Fibroblast of skin of left biceps (primary cell): Measurements from ENCODE around the gene EIF4B.
A peak's percentile ranks its signal among the peaks of the same experiment; 100 is the strongest.

Source experiments
- DNase-seq, 2 experiments: peaks; one replicate each; pipeline ENCODE4 v3.0.0-alpha.2; 2013; ENCODE audit warnings: low read depth in 2 of 2

EIF4B gene

DNA sequence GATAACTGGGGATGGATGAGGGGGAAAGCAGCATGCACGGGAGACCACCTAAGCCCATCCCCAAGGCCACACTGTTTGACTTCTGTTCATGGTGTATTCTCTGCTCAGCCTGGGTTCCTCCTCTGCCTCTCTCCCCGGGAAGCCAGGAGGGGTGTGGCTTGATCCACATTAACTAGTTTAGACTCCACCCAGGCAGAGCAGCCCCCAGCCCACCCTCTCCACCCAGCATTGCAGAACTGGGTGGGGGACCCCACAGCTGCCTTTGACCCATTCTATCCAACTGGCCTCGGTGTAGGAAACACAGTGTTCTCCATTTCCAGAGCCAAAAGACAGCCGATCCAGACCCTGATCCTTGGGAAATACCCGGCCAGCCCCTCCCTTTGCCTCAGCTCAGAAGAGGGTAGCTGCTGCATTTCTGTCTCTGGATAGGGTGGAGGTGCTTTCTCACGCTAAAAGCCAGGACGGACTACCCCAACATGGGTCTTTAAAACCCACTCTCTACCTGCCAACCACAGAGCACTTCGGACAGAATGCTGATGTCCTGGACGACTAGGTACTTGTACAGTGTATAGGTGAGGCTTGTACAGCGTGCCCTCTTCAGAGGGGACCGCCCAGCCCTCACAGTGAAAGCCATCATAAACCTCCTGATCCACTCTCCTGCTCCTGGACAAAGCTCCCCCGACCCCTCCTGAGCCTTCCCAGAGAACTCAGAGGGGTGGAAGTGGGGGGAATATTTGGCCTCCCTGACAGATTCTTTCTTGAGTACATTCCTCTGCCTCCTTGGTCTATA lies 63.6 kb downstream of the EIF4B start:
- DNase-seq = no peak

DNA sequence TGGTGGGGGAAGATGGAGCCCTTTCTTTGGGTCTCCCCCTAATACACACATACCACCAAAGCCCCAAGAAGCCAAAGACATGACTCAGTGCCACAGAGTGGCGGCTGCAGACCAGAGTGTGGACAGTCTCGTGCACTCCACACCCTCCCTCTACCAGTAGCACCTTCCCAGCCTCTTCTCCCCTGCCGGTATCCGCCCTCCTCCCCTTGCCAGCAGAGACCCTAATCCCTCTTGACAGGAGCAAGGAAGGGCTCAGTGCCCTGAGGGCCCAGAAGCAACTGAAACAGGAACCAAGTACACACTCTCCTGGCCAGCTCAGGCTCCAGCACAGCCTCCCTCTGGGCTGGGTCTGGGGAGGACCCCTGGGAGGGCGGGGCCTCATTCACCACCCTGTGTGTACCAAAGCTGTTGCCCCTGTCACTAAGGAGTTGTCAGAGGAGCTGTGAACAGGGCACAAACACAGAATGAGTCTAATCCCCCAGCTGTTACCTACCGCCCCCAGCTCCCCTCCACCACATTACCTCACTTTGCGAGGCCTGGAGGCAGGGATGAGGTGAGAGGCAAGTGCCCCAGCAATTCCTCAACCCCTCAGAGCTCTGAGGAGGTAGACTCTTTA lies 64.7 kb downstream of the EIF4B start:
- no peak for DNase-seq

DNA sequence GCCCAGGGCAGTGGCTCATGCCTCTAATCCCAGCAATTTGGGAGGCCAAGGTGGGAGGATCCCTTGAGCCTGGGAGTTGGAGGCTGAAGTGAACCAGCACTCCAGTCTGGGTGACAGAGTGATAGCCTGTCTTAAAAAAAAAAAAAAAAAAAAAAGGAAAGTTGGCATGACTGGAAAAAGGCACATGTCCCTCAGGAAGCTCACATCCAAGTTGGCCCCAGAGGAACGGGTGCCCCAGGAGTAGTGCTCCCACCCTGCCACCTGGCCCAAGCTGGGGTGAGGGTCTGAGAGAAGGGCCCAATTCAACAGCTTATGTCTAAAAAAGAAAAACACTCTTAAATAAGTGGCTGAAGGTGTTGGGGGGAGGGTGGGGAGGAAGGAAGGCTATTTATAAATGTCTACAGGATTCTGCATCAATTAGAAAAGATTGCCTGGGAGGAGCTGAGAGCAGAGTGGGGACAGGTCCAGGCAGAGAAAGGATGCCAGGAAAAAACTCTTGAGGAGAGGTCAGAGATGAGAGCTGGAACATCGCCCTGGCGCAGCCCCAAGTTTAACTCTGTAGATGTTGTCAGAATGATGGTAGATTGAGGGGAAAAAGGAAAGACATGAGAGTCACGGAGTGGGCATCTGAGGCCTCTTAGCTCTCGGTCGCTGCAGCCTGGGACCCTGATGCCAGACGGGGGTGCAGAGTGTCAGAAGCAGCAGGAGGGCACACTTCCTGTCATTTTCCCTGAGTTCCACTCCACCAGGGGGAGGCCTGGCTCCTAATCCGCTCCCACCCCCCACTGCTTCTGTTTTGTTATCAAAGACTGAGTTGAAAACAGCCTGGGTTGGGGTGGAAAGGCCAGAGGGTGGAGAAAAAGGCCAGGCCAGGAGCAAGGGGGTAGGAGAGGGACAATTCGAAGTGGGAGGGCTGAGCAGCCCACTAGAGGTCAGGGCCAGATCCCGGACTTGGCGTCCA lies 65.6 kb downstream of the EIF4B start:
- DNase-seq = no peak

DNA sequence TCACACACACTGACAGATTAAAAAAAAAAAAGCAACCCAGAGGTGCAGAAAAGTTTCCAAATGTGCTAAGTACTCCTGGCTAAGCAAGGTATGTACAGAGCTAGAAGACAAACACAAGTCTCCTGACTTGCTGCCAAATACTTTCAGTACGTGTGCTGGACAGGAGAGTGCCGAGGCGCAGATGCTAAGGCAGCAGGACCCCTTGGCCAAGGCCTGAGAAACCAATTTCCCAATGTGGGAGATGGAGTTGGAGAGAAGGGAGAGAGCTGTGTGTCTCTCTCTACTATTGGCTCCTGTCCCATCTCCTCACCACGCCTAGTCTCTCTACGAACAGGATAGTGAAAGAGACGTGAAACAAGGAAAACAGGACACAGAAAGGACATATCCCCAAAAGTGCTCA lies 67.6 kb downstream of the EIF4B start:
- DNase-seq = no peak

DNA sequence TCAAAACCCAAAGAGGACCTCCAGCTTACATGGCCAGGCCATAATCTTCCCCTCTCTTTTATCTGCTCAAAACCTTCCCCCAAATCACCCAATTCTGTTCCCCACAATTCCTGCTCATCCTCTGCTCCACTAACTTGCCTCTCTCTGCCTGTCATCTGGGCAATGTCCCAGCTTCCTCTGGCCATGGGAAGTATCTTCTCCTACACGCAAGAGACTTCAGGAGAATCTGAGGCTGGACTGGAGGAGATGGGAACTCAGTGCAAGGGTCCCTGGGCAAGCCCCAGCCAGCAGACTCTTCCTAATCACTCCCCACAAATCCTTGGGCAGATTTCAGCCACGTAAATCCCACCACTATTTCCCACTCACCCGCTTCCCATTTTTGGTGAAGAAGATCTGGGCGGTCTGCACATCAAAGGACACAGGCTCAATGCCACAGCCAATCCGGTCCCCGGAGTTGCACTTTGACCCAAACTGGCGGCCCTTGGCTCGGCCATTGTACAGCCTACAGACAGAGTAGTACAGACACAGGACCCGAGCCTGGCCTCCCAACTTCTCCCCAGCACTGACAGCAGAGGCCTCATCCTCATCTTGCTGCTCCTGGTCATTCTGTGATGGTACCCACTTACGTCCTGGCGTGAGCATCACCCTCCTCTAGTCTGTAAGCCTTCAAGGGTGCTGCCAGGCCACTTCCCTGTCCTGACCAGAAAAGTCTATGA lies 68.2 kb downstream of the EIF4B start:
- DNase-seq = no peak

DNA sequence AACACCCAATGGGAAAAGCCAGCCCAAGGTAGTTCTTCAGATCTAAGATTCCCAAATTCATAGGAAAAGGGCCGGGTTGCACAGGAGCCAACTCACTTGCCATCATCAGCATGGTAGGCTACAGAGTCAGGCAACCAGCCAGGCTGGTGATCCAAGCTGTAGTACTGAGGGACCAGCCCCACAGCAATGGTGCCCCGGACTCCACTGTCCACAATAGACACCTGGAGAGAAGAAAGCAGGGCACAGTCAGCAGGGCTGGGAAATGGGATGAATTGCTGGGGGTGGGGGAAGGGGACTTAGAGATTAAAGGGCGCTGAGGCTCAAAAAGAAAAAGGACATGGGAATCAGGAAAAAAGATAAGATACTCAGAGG lies 68.7 kb downstream of the EIF4B start:
- DNase-seq = no peak

DNA sequence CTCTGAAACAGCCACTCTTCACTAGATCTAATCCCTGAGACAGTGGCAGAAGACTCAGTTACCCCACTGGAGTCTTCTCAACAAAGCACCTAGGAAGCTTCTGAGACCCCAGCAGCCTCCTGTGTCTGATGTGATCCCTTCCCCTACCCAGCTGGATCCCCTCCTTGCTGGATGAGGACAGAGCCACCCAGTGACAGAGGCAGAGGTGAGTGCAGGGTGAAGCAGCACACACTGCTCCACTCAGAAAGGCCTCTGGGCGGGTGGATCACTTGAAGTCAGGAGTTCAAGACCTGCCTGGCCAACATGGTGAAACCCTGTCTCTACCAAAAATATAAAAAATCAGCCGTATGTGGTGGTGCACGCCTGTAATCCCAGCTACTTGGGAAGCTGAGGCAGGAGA lies 70.2 kb downstream of the EIF4B start:
- no peak for DNase-seq

DNA sequence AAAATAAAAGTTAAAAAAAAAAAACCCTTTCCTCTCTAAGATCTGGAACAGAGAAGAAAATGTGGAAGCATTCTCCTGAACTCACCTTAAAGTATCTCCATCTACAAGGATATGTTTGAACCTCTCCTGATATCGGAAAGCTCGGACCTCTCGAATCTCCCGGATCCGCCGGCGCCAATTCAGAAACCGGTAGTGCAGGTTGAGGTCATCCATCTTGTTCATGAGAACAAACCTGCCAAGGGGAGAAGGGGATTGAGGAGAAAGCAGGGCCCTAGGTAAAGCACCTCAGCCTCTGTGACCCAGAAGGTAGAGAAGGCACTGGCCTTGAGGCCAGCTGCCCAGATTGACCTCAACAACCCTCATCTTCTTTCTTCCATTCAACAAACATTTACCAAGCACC lies 70.8 kb downstream of the EIF4B start:
- DNase-seq = no peak

DNA sequence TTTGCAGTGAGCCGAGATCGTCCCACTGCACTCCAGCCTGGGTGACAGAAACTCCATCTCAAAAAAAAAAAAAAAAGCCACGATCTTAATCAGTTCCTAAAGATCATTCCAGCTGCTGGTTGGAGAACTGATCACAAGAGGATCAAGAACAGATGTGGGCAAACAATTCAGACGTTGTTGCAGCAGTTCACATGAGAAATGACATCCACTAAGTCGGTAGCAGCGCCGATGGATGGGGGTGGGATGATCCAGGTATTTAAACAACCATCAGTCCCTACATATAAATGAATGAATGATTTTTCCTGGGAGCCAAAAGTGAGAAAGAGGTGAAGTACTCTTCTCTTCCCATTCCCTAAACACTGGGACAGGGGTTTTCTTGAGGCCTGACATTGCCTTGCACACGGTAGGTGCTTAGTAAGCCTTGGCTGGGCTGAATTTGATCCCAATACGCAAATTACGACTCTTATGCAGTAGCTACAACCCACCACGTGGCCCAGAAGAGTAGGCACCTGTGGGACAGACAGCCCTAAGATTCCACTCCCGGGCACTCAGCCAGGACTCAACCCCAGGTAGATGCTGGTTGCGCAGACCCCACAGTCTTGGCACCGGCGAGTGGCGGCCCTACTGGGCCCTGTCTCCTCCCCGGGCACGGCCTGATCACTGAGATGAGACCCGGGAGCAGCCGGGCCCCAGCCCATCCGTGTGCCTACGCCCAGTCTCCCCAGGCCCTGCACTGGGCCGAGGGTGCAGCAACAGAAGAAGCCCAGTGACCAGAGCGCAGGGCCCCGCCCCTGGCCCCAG lies 72.4 kb downstream of the EIF4B start:
- no peak for DNase-seq

DNA sequence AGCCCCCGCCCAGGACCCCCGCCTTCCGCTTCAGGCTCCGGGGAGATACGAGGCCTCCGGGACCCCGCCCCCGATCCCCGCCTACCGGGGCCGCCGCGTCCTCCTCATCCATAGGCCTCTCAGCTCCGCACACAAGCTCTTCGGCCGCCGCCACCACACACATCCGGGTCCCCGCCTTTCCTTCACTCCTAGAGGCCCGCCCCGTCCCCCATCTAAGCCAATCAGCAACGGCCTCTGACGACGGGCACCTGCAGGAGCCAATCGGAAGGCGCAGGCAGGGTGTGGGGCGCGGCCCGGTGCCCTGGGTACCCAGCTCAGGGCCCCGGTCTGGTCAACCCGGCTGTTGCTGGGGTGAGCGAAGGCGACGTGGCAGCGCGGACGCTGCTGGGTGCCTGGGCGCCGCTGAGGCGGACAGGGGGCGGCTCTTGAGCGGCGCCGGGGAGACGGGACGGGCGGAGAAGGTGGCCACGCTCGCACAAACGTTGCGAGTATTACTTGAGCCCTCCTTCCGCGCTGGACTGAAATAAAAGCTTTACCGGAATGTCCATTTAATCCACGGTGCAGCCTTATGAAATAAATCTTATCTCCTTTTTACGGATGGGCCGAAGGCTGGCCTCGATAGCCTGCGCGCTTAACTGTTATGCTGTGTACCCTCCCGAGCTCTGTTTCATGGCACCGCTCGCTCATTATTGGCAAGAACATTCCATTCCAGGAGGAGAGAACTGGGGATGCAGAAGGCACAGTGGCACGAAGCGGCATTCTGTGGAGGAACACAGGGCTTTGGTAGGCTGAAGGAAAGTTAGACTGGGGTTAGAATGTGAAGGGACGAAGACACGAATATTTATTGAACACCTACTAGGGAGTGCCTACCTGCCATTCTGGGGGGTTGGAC lies 73.2 kb downstream of the EIF4B start, which contains the start of gene SPRYD3:
Gene SPRYD3 (minus strand): TSS at position 165 of the 892 bp plus-strand sequence. CDS start 57 bp downstream, at position 108.
- DNase-seq = peak; percentile 91 to 92

DNA sequence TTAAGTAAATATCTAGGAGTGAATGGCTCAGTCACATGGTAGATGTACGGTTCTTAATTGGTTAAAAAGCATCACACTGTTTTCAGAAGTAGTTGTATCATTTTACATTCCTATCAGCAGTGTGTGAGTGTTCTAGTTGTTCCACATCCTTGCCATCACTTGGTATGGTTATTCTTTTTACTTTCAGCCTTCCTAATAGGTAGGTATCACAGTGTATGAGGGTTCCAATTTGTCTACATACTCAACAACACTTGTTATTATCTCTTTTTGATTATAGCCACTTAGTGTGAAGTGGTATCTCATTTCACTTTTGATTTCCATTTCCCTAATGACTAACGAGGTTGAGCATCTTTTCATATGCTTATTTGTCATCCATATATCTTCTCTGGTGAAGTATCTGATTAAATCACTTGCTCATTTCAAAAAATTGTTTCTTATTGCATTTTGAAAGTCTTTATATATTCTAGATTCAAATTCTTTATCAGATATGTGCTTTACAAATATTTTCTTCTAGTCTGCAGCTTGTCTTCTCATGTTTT lies 76.5 kb downstream of the EIF4B start:
- DNase-seq = no peak

DNA sequence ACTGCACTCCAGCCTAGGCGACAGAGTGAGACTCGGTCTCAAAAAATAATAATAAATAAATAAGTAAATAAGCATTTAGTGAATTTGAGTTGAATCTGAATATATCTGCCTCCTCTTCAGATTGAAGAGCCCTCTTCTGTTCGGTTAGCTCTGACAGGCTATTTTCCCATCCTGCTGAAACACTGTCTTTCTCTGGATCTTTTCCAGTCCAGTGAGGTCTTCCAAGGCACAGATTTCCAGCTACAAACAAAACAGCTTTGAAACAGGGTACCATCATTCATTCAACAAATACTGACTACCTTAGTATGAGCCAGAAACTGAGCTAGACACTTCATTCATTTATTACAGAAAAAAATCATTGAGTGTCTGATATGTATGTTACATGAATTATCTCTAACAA lies 80.1 kb downstream of the EIF4B start:
- DNase-seq = no peak

DNA sequence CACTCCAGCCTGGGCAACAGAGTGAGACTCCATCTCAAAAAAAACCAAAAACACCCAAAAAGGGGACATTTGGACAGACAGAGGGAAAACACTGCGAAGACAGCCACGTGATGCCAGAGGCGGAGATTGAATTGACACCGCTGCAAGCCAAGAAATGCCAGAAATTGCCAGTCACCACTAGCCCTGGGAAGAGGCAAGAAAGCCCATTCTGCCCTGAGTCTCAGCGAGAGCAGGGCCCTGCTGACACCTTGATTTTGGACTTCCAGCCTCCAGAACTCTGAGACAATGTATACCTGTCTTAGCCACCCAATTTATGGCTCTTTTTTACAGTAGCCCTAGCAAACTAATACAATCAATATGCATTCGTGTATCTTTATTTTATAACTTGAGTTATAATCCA lies 83.8 kb downstream of the EIF4B start:
- DNase-seq = no peak

DNA sequence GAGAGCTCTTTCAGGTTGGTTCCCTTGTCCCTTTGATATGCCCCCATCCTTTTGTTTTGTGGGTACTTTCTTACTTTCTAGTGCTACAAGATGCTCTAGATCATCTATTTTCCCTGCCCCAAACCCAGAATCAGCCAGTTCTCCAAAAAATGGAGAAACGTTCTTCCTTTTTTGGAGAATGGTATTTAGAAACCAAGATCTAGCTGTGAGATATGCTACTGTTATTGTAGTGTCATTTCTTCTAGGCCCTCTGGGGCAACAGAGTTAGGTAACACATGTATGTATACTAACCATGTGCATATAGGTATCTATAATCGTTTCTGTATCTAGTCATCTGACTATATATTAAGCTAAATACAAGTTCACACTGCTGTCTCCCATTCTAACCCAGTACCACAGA lies 84.3 kb downstream of the EIF4B start:
- no peak for DNase-seq

DNA sequence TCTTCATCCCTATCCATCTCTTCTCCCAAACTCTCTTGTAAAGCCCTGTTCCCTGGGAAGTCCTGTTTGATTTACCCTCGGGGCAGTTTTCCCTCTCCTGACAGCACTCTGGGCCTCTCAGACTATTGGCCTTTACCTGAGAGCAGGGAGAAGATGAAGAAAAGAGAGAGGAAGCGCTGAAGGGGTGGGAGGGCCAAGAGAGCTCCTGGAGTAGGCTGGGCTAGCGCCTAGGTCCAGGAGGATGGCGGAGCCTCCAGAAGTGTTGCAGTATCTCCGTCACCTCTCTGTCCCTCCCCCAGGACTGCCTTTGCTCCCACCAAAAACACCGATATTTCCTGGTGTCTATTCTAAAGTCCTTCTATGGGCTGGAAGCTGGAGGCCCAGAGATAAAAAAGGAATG lies 85.5 kb downstream of the EIF4B start:
- DNase-seq = no peak
